MM.1S (cell line): Measurements from ENCODE around the gene TMEFF2.

Experiments
- DNase-seq: peaks from one replicate; pipeline ENCODE4 v3.0.0-alpha.2; 2015
- H2AFZ ChIP-seq: fragments of 300-600 bp; sonication (generic); 2 replicates; pipeline ENCODE4 v1.6.0; 2016; ENCODE audit warnings: antibody characterized with exemption, low read length
- H3F3A ChIP-seq: fragments of 300-600 bp; sonication (generic); 2 replicates; pipeline ENCODE4 v1.6.1; 2016; ENCODE audit warnings: mild to moderate bottlenecking, antibody characterized with exemption, low read length, moderate library complexity, mixed read lengths; ENCODE audit not compliant: insufficient read depth
- H3K27ac ChIP-seq: fragments of 300-600 bp; sonication (generic); 2 replicates; pipeline ENCODE4 v1.5.1; 2016; ENCODE audit warnings: mild to moderate bottlenecking, low read length
- H3K27me3 ChIP-seq: fragments of 300-600 bp; sonication (generic); replicated peaks from 2 replicates; pipeline ENCODE4 v1.6.0; 2016; ENCODE audit warnings: low read length; ENCODE audit not compliant: insufficient read depth
- H3K36me3 ChIP-seq: fragments of 300-600 bp; sonication (generic); replicated peaks from 2 replicates; pipeline ENCODE4 v1.6.1; 2016; ENCODE audit warnings: mild to moderate bottlenecking, low read length, mixed read lengths; ENCODE audit not compliant: insufficient read depth
- H3K4me1 ChIP-seq: fragments of 300-600 bp; sonication (generic); 2 replicates; pipeline ENCODE4 v1.6.1; 2016; ENCODE audit warnings: low read length, mixed read lengths
- H3K4me2 ChIP-seq: fragments of 300-600 bp; sonication (generic); 2 replicates; pipeline ENCODE4 v1.6.0; 2016; ENCODE audit warnings: low read depth, low read length
- H3K4me3 ChIP-seq: fragments of 300-600 bp; sonication (generic); 2 replicates; pipeline ENCODE4 v1.5.1; 2016; ENCODE audit warnings: low read length, mixed read lengths
- H3K79me2 ChIP-seq: fragments of 300-600 bp; sonication (generic); 2 replicates; pipeline ENCODE4 v1.6.1; 2016; ENCODE audit warnings: mixed run types, low read length, mixed read lengths
- H3K9ac ChIP-seq: fragments of 300-600 bp; sonication (generic); 2 replicates; pipeline ENCODE4 v1.6.1; 2016; ENCODE audit warnings: low read length, mixed read lengths
- H3K9me2 ChIP-seq: fragments of 300-600 bp; sonication (generic); replicated peaks from 2 replicates; pipeline ENCODE4 v1.6.1; 2016; ENCODE audit warnings: mild to moderate bottlenecking, low read length, mixed read lengths; ENCODE audit not compliant: insufficient read depth
- H3K9me3 ChIP-seq: fragments of 300-600 bp; sonication (generic); replicated peaks from 2 replicates; pipeline ENCODE4 v1.6.1; 2016; ENCODE audit warnings: mild to moderate bottlenecking, low read length, mixed read lengths; ENCODE audit not compliant: insufficient read depth
- H4K20me1 ChIP-seq: fragments of 300-600 bp; sonication (generic); 2 replicates; pipeline ENCODE4 v1.6.1; 2016; ENCODE audit warnings: mild to moderate bottlenecking, low read length, moderate library complexity, mixed read lengths; ENCODE audit not compliant: insufficient read depth
- EZH2 ChIP-seq: fragments of 300-600 bp; sonication (generic); optimal IDR thresholded peaks from 2 replicates; pipeline ENCODE3; 2017; ENCODE audit warnings: low read depth, mild to moderate bottlenecking, antibody characterized with exemption, low read length, mixed read lengths
- EZH2phosphoT487 ChIP-seq: fragments of 300-600 bp; sonication (generic); IDR thresholded peaks from 2 replicates; pipeline ENCODE4 v1.6.1; 2018; ENCODE audit warnings: antibody characterized with exemption, low read length
- TF ChIP-seq, protein P1 (sequence below): fragments of 300-600 bp; sonication (generic); IDR thresholded peaks from 2 replicates; pipeline ENCODE4 v1.5.1; 2016; ENCODE audit warnings: antibody characterized with exemption, low read length, mixed read lengths

TMEFF2 gene

DNA sequence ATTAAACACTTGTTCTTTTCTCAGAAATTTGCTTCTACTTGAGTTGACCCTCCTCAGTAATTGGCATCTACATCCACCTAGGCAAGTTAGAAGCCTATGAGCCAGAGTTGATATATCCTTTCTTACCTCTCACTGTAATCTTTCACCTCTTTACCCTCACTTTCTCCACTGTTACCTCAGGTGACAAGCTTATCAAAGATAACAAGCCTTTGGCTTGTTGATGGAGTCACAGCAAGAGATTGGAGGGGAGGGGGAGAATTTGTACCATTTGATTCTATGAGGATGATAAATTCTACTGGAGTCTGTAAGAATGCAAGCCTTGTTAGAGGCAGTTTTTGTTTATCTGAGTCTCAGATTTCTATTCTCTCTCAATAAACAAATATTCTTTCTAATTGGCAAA, 176.9 kb downstream of the TMEFF2 start:
- H3K4me2 ChIP-seq: no peak overlapping the region
- no peaks in the 10 kb centered on the region for H3K4me1 ChIP-seq
- H3K36me3 ChIP-seq: no peaks in the 10 kb centered on the region
- no peak overlapping the region for H3K4me3 ChIP-seq
- H3K27ac ChIP-seq: no peak overlapping the region
- H2AFZ ChIP-seq: no peak overlapping the region
- no peaks in the 10 kb centered on the region for H3K9me3 ChIP-seq
- H3K9me2 ChIP-seq: no peaks in the 10 kb centered on the region
- no peaks in the 10 kb centered on the region for H4K20me1 ChIP-seq
- no peak for TF ChIP-seq EZH2
- TF ChIP-seq, protein P1, sequence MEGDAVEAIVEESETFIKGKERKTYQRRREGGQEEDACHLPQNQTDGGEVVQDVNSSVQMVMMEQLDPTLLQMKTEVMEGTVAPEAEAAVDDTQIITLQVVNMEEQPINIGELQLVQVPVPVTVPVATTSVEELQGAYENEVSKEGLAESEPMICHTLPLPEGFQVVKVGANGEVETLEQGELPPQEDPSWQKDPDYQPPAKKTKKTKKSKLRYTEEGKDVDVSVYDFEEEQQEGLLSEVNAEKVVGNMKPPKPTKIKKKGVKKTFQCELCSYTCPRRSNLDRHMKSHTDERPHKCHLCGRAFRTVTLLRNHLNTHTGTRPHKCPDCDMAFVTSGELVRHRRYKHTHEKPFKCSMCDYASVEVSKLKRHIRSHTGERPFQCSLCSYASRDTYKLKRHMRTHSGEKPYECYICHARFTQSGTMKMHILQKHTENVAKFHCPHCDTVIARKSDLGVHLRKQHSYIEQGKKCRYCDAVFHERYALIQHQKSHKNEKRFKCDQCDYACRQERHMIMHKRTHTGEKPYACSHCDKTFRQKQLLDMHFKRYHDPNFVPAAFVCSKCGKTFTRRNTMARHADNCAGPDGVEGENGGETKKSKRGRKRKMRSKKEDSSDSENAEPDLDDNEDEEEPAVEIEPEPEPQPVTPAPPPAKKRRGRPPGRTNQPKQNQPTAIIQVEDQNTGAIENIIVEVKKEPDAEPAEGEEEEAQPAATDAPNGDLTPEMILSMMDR: no peak
- TF ChIP-seq EZH2phosphoT487: no peak
- no peaks in the 10 kb centered on the region for H3F3A ChIP-seq
- no peak for DNase-seq
- H3K27me3 ChIP-seq: no peaks in the 10 kb centered on the region
- no peaks in the 10 kb centered on the region for H3K79me2 ChIP-seq
- H3K9ac ChIP-seq: no peak overlapping the region

- no peak for DNase-seq
- Histone ChIP-seq H3F3A (no peaks in the 10 kb centered on the region), H3K9me3 (no peaks in the 10 kb centered on the region), H4K20me1 (no peaks in the 10 kb centered on the region), H3K9me2 (no peaks in the 10 kb centered on the region), H3K27me3 (no peaks in the 10 kb centered on the region), H3K79me2 (no peaks in the 10 kb centered on the region), H3K9ac (no peak overlapping the region), H3K4me1 (no peaks in the 10 kb centered on the region), H3K4me3 (no peak overlapping the region), H2AFZ (no peak overlapping the region), H3K27ac (no peak overlapping the region), H3K36me3 (no peaks in the 10 kb centered on the region), H3K4me2 (no peak overlapping the region)
- TF ChIP-seq EZH2 (no peak), EZH2phosphoT487 (no peak)
- TF ChIP-seq, protein P1: no peak
These were observed 178.5 kb downstream of the TMEFF2 start for GRCh38 chr2:192016265-192016664.

DNA sequence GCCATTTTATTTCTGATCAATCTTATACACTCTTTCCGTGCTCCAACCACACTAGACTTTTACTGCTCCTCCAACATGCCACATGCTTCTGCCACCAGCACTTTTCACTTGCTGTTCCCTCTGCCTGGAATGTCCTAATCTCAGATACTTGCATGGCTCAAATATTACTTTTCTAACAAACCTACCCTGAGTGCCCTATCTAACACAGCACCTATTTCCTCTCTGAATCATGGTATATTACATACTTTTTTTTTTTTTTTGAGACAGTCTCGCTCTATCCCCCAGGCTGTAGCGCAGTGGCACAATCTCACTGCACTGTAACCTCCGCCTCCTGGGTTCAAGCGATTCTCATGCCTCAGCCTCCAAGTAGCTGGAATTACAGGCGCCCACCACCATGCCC, 181.5 kb downstream of the TMEFF2 start:
- H3K27me3 ChIP-seq: no peaks in the 10 kb centered on the region
- H3K79me2 ChIP-seq: no peaks in the 10 kb centered on the region
- H3K4me2 ChIP-seq: no peak overlapping the region
- no peaks in the 10 kb centered on the region for H4K20me1 ChIP-seq
- no peak overlapping the region for H2AFZ ChIP-seq
- no peaks in the 10 kb centered on the region for H3K36me3 ChIP-seq
- no peaks in the 10 kb centered on the region for H3K9me2 ChIP-seq
- TF ChIP-seq, protein P1: no peak
- TF ChIP-seq EZH2 (no peak), EZH2phosphoT487 (no peak)
- no peaks in the 10 kb centered on the region for H3K4me1 ChIP-seq
- H3K4me3 ChIP-seq: no peak overlapping the region
- H3K9ac ChIP-seq: no peak overlapping the region
- H3F3A ChIP-seq: no peaks in the 10 kb centered on the region
- no peak for DNase-seq
- H3K27ac ChIP-seq: no peak overlapping the region
- no peaks in the 10 kb centered on the region for H3K9me3 ChIP-seq
